Stimulated activated naive CD8-positive, alpha-beta T cell treated with anti-CD3 and anti-CD28 coated beads, Interleukin-15, Interleukin-2, amounts not matched to agents 100 U/mL and 50 U/mL, for 24 hours (primary cell): Measurements from ENCODE around the gene RPL23.
"Not testable (repeated sequence)": the region's sequence is repeated elsewhere in the genome, so short reads cannot be mapped to it uniquely, and the experiment has no call there.

Source experiments
- ATAC-seq: fragments of 150-1000 bp; cut with Tn5 transposase; one replicate; pipeline ENCODE4 v1.10.0; 2021
- DNase-seq: peaks from one replicate; pipeline ENCODE4 v3.0.0; 2021

RPL23 gene

GRCh38 chr17:38867179-38867967 lies 13.9 kb upstream of the RPL23 start:
- ATAC-seq (no peak), DNase-seq (peak; percentile 74)

GRCh38 chr17:38864636-38865398 lies 11.3 kb upstream of the RPL23 start:
- ATAC-seq, result no peak
- no peak for DNase-seq

GRCh38 chr17:38861399-38861843 lies 7.9 kb upstream of the RPL23 start:
- ATAC-seq (peak; percentile 90), DNase-seq (peak; percentile 46)

GRCh38 chr17:38857271-38857670 lies 3.8 kb upstream of the RPL23 start:
- ATAC-seq, result no peak
- no peak for DNase-seq

- not testable (repeated sequence) for DNase-seq, ATAC-seq
Observed at GRCh38 chr17:38855101-38855714, 1.7 kb upstream of the RPL23 start.

GRCh38 chr17:38852771-38853291 lies 690 bp downstream of the RPL23 start:
- DNase-seq (peak; percentile 22), ATAC-seq (no peak)

GRCh38 chr17:38851434-38851833 lies 2.1 kb downstream of the RPL23 start:
- no peak for ATAC-seq
- no peak for DNase-seq

GRCh38 chr17:38850374-38850773 lies 3.1 kb downstream of the RPL23 start:
- no peak for DNase-seq
- no peak for ATAC-seq

- DNase-seq, result no peak
- no peak for ATAC-seq
Observed at GRCh38 chr17:38848939-38849605, 4.4 kb downstream of the RPL23 start.

- ATAC-seq, result no peak
- no peak for DNase-seq
Observed at GRCh38 chr17:38848557-38848891, 5.0 kb downstream of the RPL23 start.

- DNase-seq (no peak), ATAC-seq (no peak)
Observed at GRCh38 chr17:38844261-38844757, 9.2 kb downstream of the RPL23 start.

GRCh38 chr17:38825762-38826247 lies 27.7 kb downstream of the RPL23 start:
- ATAC-seq, result no peak
- DNase-seq, result no peak

GRCh38 chr17:38824899-38825761 lies 28.4 kb downstream of the RPL23 start, which contains the start of gene CWC25:
CWC25 (minus strand) TSS chr17:38825321; CDS start chr17:38825183, 138 bp downstream.
- peak; percentile 81 for ATAC-seq

GRCh38 chr17:38815576-38816193 lies 37.8 kb downstream of the RPL23 start:
- DNase-seq, result no peak
- peak; percentile 74 for ATAC-seq

More at GRCh38 chr17:38824899-38825761, 28.4 kb downstream of the RPL23 start, which contains the start of gene CWC25:
- peak; percentile 94 for DNase-seq

- no peak for ATAC-seq
- DNase-seq, result no peak
Observed at GRCh38 chr17:38809828-38810227, 43.7 kb downstream of the RPL23 start.

GRCh38 chr17:38800237-38800760 lies 53.2 kb downstream of the RPL23 start:
- ATAC-seq, result no peak

GRCh38 chr17:38799501-38800236 lies 53.9 kb downstream of the RPL23 start, which contains the start of gene PIP4K2B:
PIP4K2B (minus strand) TSS chr17:38799556; CDS start chr17:38799424, 132 bp downstream.
- peak; percentile 90 for DNase-seq

More at GRCh38 chr17:38800237-38800760, 53.2 kb downstream of the RPL23 start:
- DNase-seq, result no peak

GRCh38 chr17:38798614-38799500 lies 54.7 kb downstream of the RPL23 start:
- ATAC-seq (peak; percentile 29), DNase-seq (peak; percentile 58)

More at GRCh38 chr17:38799501-38800236, 53.9 kb downstream of the RPL23 start, which contains the start of gene PIP4K2B:
- ATAC-seq, result peak; percentile 85
